GM18505 (cell line): Measurements from ENCODE around the gene OR52B6.
"Not testable (repeated sequence)": the region's sequence is repeated elsewhere in the genome, so short reads cannot be mapped to it uniquely, and the experiment has no call there.

ENCODE experiments used
- ATAC-seq: cut with Tn5 transposase; IDR thresholded peaks from one replicate; pipeline ENCODE4 v1.9.1; 2021; ENCODE audit not compliant: unreplicated experiment
- POLR2A ChIP-seq: IDR thresholded peaks from 4 replicates; pipeline ENCODE4 v1.6.1; 2011; ENCODE audit warnings: borderline replicate concordance; ENCODE audit not compliant: insufficient read depth, insufficient read length; ENCODE audit errors: extremely low read depth

Gene OR52B6

GRCh38 chr11:5574654-5575053, 6.0 kb upstream of the OR52B6 start:
- no peak for TF ChIP-seq POLR2A

DNA sequence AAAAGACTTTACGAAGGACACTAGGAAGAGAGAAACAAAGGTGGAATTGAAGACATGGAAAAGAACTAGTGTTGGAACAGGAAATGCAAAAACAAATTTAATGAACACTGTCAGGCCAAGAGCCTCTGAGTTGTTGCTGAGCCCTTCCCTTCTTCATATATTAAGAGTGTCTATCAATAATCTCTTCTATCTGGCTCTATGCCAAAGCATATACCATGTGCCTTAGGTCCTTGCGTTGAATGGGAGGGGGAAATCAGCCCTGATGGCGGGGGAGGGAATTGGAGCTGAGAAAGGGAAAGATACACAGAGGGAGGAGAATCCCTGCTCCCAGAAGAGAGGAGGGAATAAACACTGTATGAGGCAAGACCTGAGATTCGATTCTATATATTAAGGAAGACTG, 5.5 kb upstream of the OR52B6 start:
- ATAC-seq: no peak
- TF ChIP-seq POLR2A: no peak

More at GRCh38 chr11:5574654-5575053, 6.0 kb upstream of the OR52B6 start:
- no peak for ATAC-seq

DNA sequence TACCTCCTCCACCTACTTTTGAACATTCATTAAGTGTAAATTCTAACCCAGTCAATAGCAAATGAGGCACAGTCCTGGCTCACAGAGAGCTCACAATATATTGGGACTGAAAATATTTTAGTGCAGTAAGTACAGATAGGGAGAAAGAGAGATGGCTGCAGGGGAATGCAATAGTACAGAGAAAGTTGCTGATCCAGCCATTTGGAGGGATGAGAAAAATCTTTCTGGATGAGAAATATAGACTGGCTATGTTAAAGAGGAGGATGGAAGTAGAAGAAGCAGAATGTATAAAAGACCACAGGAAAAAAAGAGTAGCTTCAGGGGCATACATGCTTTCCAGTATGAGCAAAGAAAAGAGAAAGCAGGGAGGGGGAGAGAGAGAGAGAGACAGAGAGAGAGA, 3.6 kb upstream of the OR52B6 start:
- no peak for ATAC-seq
- TF ChIP-seq POLR2A: no peak

- TF ChIP-seq POLR2A: no peak
- ATAC-seq: no peak
Observed at GRCh38 chr11:5581014-5581413, 337 bp downstream of the OR52B6 start.

- not testable (repeated sequence) for ATAC-seq
Observed at GRCh38 chr11:5584458-5584857, 3.8 kb downstream of the OR52B6 start.

- not testable (repeated sequence) for ATAC-seq
Observed at GRCh38 chr11:5589906-5590305, 9.2 kb downstream of the OR52B6 start.

- no peak for ATAC-seq
- no peak for TF ChIP-seq POLR2A
Observed at GRCh38 chr11:5591613-5592012, 10.9 kb downstream of the OR52B6 start.

- TF ChIP-seq POLR2A: no peak
- no peak for ATAC-seq
Observed at GRCh38 chr11:5592615-5593014, 11.9 kb downstream of the OR52B6 start.

GRCh38 chr11:5593146-5593545, 12.5 kb downstream of the OR52B6 start:
- no peak for TF ChIP-seq POLR2A
- no peak for ATAC-seq

- ATAC-seq: peak; percentile 38
- TF ChIP-seq POLR2A: no peak
Observed at GRCh38 chr11:5596607-5597201, 16.0 kb downstream of the OR52B6 start, which contains the start of gene TRIM6. TSS of gene TRIM6 (plus strand) at chr11:5596637. CDS start at chr11:5596898, 261 bp downstream.

- no peak for TF ChIP-seq POLR2A
- no peak for ATAC-seq
Observed at GRCh38 chr11:5597953-5598352, 17.3 kb downstream of the OR52B6 start.

GRCh38 chr11:5600374-5600851, 19.7 kb downstream of the OR52B6 start:
- peak; percentile 77 for ATAC-seq
- no peak for TF ChIP-seq POLR2A

GRCh38 chr11:5602791-5603190, 22.1 kb downstream of the OR52B6 start:
- ATAC-seq: not testable (repeated sequence)

DNA sequence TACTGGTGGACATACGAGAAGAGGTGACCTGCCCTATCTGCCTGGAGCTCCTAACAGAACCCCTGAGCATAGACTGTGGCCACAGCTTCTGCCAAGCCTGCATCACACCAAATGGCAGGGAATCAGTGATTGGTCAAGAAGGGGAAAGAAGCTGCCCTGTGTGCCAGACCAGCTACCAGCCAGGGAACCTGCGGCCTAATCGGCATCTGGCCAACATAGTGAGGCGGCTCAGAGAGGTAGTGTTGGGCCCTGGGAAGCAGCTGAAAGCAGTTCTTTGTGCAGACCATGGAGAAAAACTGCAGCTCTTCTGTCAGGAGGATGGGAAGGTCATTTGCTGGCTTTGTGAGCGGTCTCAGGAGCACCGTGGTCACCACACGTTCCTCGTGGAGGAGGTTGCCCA, 22.6 kb downstream of the OR52B6 start:
- no peak for ATAC-seq
- TF ChIP-seq POLR2A: no peak

DNA sequence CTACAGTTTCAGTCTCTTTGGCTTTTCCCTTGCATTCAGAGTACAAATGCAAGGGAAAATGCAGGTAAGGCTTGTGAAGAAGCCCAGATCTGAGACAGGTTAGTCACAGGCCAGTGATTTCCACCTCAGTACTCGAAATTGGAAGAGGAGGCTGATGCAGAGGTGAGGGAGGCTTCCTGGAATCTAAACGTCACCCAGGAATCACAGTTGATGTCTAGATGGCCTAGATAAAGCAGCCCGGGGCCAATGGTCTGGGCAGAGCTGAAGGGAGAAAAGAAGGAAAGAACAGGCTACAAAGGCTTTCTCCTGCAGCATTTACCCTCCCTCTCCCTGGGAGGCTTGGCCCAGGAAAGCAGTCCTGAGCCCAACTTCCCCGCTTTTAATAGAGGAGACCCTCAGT, 24.2 kb downstream of the OR52B6 start:
- ATAC-seq: no peak
- TF ChIP-seq POLR2A: no peak
